Endothelial cell of umbilical vein (primary cell): ENCODE measurements around the gene RAB40C. TPM values are rescaled to one million over a fixed set of nuclear protein-coding genes. Genes with fewer than 3 reads are reported as not detected.

ENCODE experiments used
- BruUV-seq: library from RNA; stranded (reverse); fragments of 400-500 nt; replicated peaks from 2 replicates; lab custom pipeline; 2021; lab: Mats Ljungman, UMichigan
- CTCF ChIA-PET: fragments of 300-600, 350-600 bp; sonication (Branson Sonifier 250); formaldehyde crosslinking; loops from one replicate; lab custom pipeline; 2021; ENCODE audit warnings: antibody characterized with exemption, inconsistent platforms; lab: Charles Lee
- POLR2A ChIA-PET: fragments of 300-600, 350-600 bp; sonication (Branson Sonifier 250); formaldehyde crosslinking; loops from one replicate; lab custom pipeline; 2021; ENCODE audit warnings: antibody characterized with exemption, inconsistent platforms; lab: Charles Lee
- DNase-seq: peaks from one replicate; pipeline ENCODE4 v3.0.0-alpha.2; 2011; ENCODE audit warnings: low read depth, low spot score
- FAIRE-seq: peaks from 2 replicates; lab custom pipeline; 2011; peaks lifted over from hg19 to GRCh38; lab: Jason Lieb, UNC
- H2AFZ ChIP-seq: 2 replicates; pipeline ENCODE4 v1.6.0; 2012; ENCODE audit warnings: low read depth, low read length, control low read depth, inconsistent platforms
- H3K27ac ChIP-seq: 2 replicates; pipeline ENCODE4 v1.5.1; 2011; ENCODE audit warnings: low read depth, mild to moderate bottlenecking, control low read depth, low read length, moderate library complexity; ENCODE audit not compliant: insufficient read depth
- H3K27me3 ChIP-seq, 2 experiments: 2 replicates each; pipeline versions ENCODE4 v1.6.0 to v1.6.1; 2011; ENCODE audit warnings: low read length in 2 of 2, mixed read lengths in 1 of 2; ENCODE audit not compliant: control insufficient read depth in 2 of 2, insufficient read depth in 2 of 2
- H3K36me3 ChIP-seq, 2 experiments: 2 replicates in 1 of 2; 3 replicates in 1 of 2; pipeline ENCODE4 v1.5.1; 2011; ENCODE audit warnings: low read length in 2 of 2, mild to moderate bottlenecking in 1 of 2, moderate library complexity in 1 of 2; ENCODE audit not compliant: control insufficient read depth in 2 of 2, insufficient read depth in 2 of 2; ENCODE audit errors: extremely low read depth in 1 of 2
- H3K4me1 ChIP-seq: 3 replicates; pipeline ENCODE4 v1.5.1; 2011; ENCODE audit warnings: mild to moderate bottlenecking, low read length; ENCODE audit not compliant: control insufficient read depth, insufficient read depth; ENCODE audit errors: extremely low read depth
- H3K4me2 ChIP-seq: 2 replicates; pipeline ENCODE4 v1.6.1; 2011; ENCODE audit warnings: low read length, control low read depth, mixed read lengths; ENCODE audit not compliant: insufficient read depth
- H3K4me3 ChIP-seq, 3 experiments: fragments of 200-600 bp in 1 of 3; sonication (generic), shearing (Covaris generic) in 1 of 3; replicated peaks in 1 of 3; 2 replicates each; pipeline ENCODE4 v1.5.1; 2011 to 2016; ENCODE audit warnings: control low read depth in 3 of 3, low read length in 3 of 3, mild to moderate bottlenecking in 2 of 3, inconsistent platforms in 1 of 3, low read depth in 1 of 3, moderate library complexity in 1 of 3; ENCODE audit not compliant: insufficient read depth in 1 of 3
- H3K79me2 ChIP-seq: 2 replicates; pipeline ENCODE4 v1.6.0; 2012; ENCODE audit warnings: low read length, inconsistent platforms; ENCODE audit not compliant: control insufficient read depth, insufficient read depth
- H3K9ac ChIP-seq: replicated peaks from 2 replicates; pipeline ENCODE3; 2011; ENCODE audit warnings: low read length, control low read depth; ENCODE audit not compliant: insufficient read depth; ENCODE audit errors: extremely low read depth
- H3K9me1 ChIP-seq: replicated peaks from 3 replicates; pipeline ENCODE4 v1.6.0; 2011; ENCODE audit warnings: mild to moderate bottlenecking, low read length; ENCODE audit not compliant: control insufficient read depth, insufficient read depth; ENCODE audit errors: extremely low read depth
- H3K9me3 ChIP-seq: replicated peaks from 2 replicates; pipeline ENCODE4 v1.5.1; 2012; ENCODE audit warnings: low read length, inconsistent platforms; ENCODE audit not compliant: control insufficient read depth, insufficient read depth
- H4K20me1 ChIP-seq: replicated peaks from 2 replicates; pipeline ENCODE3; 2011; ENCODE audit warnings: mild to moderate bottlenecking, low read length; ENCODE audit not compliant: control insufficient read depth, insufficient read depth; ENCODE audit errors: extremely low read depth
- CTCF ChIP-seq, 2 donors: IDR thresholded peaks; 1 replicate in 1 of 2; 2 replicates in 1 of 2; pipeline ENCODE4 v1.5.1; 2011; ENCODE audit warnings: low read length in 2 of 2, mild to moderate bottlenecking in 2 of 2, moderate library complexity in 2 of 2, control low read depth in 1 of 2, inconsistent platforms in 1 of 2, low read depth in 1 of 2; ENCODE audit not compliant: insufficient read depth in 1 of 2; ENCODE audit errors: extremely low read depth in 1 of 2
- EZH2 ChIP-seq: IDR thresholded peaks from 2 replicates; pipeline ENCODE4 v1.6.1; 2012; ENCODE audit warnings: borderline replicate concordance, low read depth, mild to moderate bottlenecking, moderate library complexity, low read length, inconsistent platforms; ENCODE audit not compliant: severe bottlenecking
- FOS ChIP-seq: IDR thresholded peaks from 2 replicates; pipeline ENCODE4 v1.6.1; 2011; ENCODE audit warnings: mild to moderate bottlenecking, low read length, moderate library complexity, borderline replicate concordance; ENCODE audit not compliant: insufficient read depth
- GATA2 ChIP-seq: IDR thresholded peaks from 2 replicates; pipeline ENCODE4 v1.7.0; 2011; ENCODE audit warnings: low read depth, mild to moderate bottlenecking, moderate library complexity, mixed read lengths, low read length; ENCODE audit not compliant: insufficient read length, insufficient read depth
- JUN ChIP-seq: IDR thresholded peaks from 2 replicates; pipeline ENCODE4 v1.6.1; 2011; ENCODE audit warnings: borderline replicate concordance, low read depth; ENCODE audit not compliant: insufficient read length, insufficient read depth
- MAX ChIP-seq: IDR thresholded peaks from 2 replicates; pipeline ENCODE4 v1.6.1; 2011; ENCODE audit not compliant: insufficient read depth, insufficient read length
- MYC ChIP-seq: IDR thresholded peaks from one replicate; pipeline ENCODE4 v1.6.1; 2011; ENCODE audit warnings: mild to moderate bottlenecking, low read depth, low read length
- POLR2A ChIP-seq: IDR thresholded peaks from 2 replicates; pipeline ENCODE4 v1.6.1; 2012; ENCODE audit warnings: low read depth, mild to moderate bottlenecking, control low read depth, low read length
- POLR2AphosphoS5 ChIP-seq: IDR thresholded peaks from 2 replicates; pipeline ENCODE4 v1.6.1; 2012; ENCODE audit warnings: low read depth, mild to moderate bottlenecking, control low read depth, low read length, moderate library complexity; ENCODE audit not compliant: insufficient read depth
- dilution Hi-C: fragments of 300-500 bp; cut with MboI; formaldehyde crosslinking; loops from one replicate; pipeline ENCODE4 v1.15.0; 2019; ENCODE audit warnings: low sequenced_read_pairs; ENCODE audit not compliant: extremely low pct_ligation_motif_present
- intact Hi-C: fragments of 100-400 bp; cut with micrococcal nuclease; formaldehyde crosslinking; loops from one replicate; pipeline ENCODE4 v1.10.0; 2022
- polyA plus RNA-seq, 4 experiments: library from polyadenylated mRNA; depleted of rRNA in 3 of 4; stranded (reverse) in 3 of 4; unstranded in 1 of 4; fragments of >200 nt; gene quantifications; 2 replicates each; pipeline versions ENCODE4 v1.2.1 to v1.2.3, GENCODE V29; 2011 to 2012; ENCODE audit warnings: missing spikeins in 1 of 4
- total RNA-seq: library from RNA; stranded (reverse); gene quantifications from 2 replicates; pipeline ENCODE4 v1.2.3, GENCODE V29; 2021

The RAB40C gene
- total and polyA plus RNA-seq, 2 donors (not counting 3 experiments of a cell fraction or from before 2014, with no cell fraction given): 12.4 to 18.8 TPM

- H3K36me3 ChIP-seq: no peaks in the 10 kb centered on the region
- H3K4me3 ChIP-seq: no peak overlapping the region
- no peak overlapping the region for H3K4me2 ChIP-seq
- no peaks in the 10 kb centered on the region for H3K9me1 ChIP-seq
- peaks cover 4% of the 10 kb centered on the region for H3K79me2 ChIP-seq
- FAIRE-seq: no peak
- dilution Hi-C loops: no loop called here
- no peaks in the 10 kb centered on the region for H4K20me1 ChIP-seq
- intact Hi-C loops: no loop called here
- ChIA-PET POLR2A (no interaction called here), CTCF (no interaction called here)
- H3K4me1 ChIP-seq: peaks cover 8% of the 10 kb centered on the region
- TF ChIP-seq POLR2A: no peak
- no peak for TF ChIP-seq CTCF (IDR thresholded peaks at IDR 0.05; ENCODE audit: extremely low read depth in 1 of 2, insufficient read depth in 1 of 2, low read depth in 1 of 2, low read length in 2 of 2)
- TF ChIP-seq FOS: no peak
- TF ChIP-seq EZH2: no peak
- TF ChIP-seq MAX: no peak
- TF ChIP-seq JUN: no peak
- no peak for TF ChIP-seq POLR2AphosphoS5
- TF ChIP-seq MYC: no peak
- TF ChIP-seq GATA2: no peak
- no peaks in the 10 kb centered on the region for H3K27me3 ChIP-seq
- H3K27ac ChIP-seq: no peak overlapping the region
- no peaks in the 10 kb centered on the region for H3K9me3 ChIP-seq
- no peak overlapping the region for H3K9ac ChIP-seq
- no peak overlapping the region for H2AFZ ChIP-seq
- BruUV-seq: no TSS peak
- no peak for DNase-seq
Measured at GRCh38 chr16:583470-583814, 6.4 kb upstream of the RAB40C start.
